ENCODE measurements around the gene NEBL. TPM values are rescaled to one million over a fixed set of nuclear protein-coding genes. Genes with fewer than 3 reads are reported as not detected.

The NEBL gene
- total RNA-seq, 1 donor from 2014 or later = 77.6 TPM

- Histone ChIP-seq H2AFZ (replicated peaks) (no peak overlapping the region), H3K4me1 (peaks cover 5% of the 10 kb centered on the region), H3K79me2 (ENCODE audit: low read depth) (no peaks in the 10 kb centered on the region), H3K27me3 (no peaks in the 10 kb centered on the region), H4K20me1 (ENCODE audit: low read depth) (no peaks in the 10 kb centered on the region), H3F3A (ENCODE audit: low read depth) (no peaks in the 10 kb centered on the region), H3K4me3 (no peak overlapping the region), H3K4me2 (no peak overlapping the region), H3K27ac (no peak overlapping the region), H3K36me3 (no peaks in the 10 kb centered on the region), H3K9ac (no peak overlapping the region), H3K9me3 (ENCODE audit: low read depth) (no peaks in the 10 kb centered on the region)
- H3K4me1 Mint-ChIP-seq = peaks cover 3% of the 10 kb centered on the region
- no peaks in the 10 kb centered on the region for H3K27me3 Mint-ChIP-seq (ENCODE audit: insufficient read depth, low read depth)
- H3K4me3 Mint-ChIP-seq = no peak overlapping the region
- no peak overlapping the region for H3K27ac Mint-ChIP-seq
- no peak for TF ChIP-seq CTCF (IDR thresholded peaks at IDR 0.05)
- TF ChIP-seq EZH2phosphoT487 (IDR thresholded peaks at IDR 0.05) = no peak
- no peak for TF ChIP-seq EZH2 (IDR thresholded peaks at IDR 0.05)
- peaks cover 21% of the 10 kb centered on the region for H3K36me3 Mint-ChIP-seq
- H3K9me3 Mint-ChIP-seq = no peaks in the 10 kb centered on the region
- no peak for DNase-seq (ENCODE audit: low spot score)
Measured at GRCh38 chr10:20817116-20817515, 80.0 kb downstream of the NEBL start.

- Histone ChIP-seq H3K79me2 (ENCODE audit: low read depth) (no peaks in the 10 kb centered on the region), H3K9ac (no peak overlapping the region), H3K4me1 (peaks cover 5% of the 10 kb centered on the region), H3K9me3 (ENCODE audit: low read depth) (no peaks in the 10 kb centered on the region), H3K27me3 (no peaks in the 10 kb centered on the region), H3F3A (ENCODE audit: low read depth) (no peaks in the 10 kb centered on the region), H3K27ac (no peak overlapping the region), H3K36me3 (no peaks in the 10 kb centered on the region), H3K4me2 (no peak overlapping the region), H3K4me3 (no peak overlapping the region), H2AFZ (replicated peaks) (no peak overlapping the region), H4K20me1 (ENCODE audit: low read depth) (no peaks in the 10 kb centered on the region)
- H3K4me3 Mint-ChIP-seq = no peak overlapping the region
- no peak for DNase-seq (ENCODE audit: low spot score)
- H3K4me1 Mint-ChIP-seq = peaks cover 3% of the 10 kb centered on the region
- no peaks in the 10 kb centered on the region for H3K27me3 Mint-ChIP-seq (ENCODE audit: insufficient read depth, low read depth)
- TF ChIP-seq EZH2phosphoT487 (IDR thresholded peaks at IDR 0.05) (no peak), EZH2 (IDR thresholded peaks at IDR 0.05) (no peak), CTCF (IDR thresholded peaks at IDR 0.05) (no peak)
- peaks cover 16% of the 10 kb centered on the region for H3K36me3 Mint-ChIP-seq
- no peaks in the 10 kb centered on the region for H3K9me3 Mint-ChIP-seq
- H3K27ac Mint-ChIP-seq = no peak overlapping the region
Measured at GRCh38 chr10:20814116-20814515, 83.0 kb downstream of the NEBL start.

DNA sequence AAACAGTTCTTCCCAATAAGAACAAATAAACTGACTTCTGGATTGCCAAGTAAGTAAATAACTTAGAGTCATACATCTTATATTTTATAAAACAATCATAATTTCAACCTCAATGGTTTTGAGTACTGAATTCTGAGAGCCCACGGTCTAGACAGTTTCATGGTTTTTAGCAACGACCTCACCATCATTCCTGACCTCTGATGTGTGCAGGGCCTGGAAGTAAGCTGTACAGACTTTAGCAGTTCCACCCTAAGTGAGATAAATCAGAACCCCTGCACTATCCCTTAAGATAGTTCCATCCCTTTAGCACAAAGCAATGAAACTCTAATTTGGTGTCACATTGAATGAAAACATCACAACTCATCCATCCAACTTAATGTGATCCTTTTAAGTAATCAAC lies 86.0 kb downstream of the NEBL start:
- Histone ChIP-seq H4K20me1 (ENCODE audit: low read depth) (no peaks in the 10 kb centered on the region), H2AFZ (replicated peaks) (no peak overlapping the region), H3K27ac (no peak overlapping the region), H3F3A (ENCODE audit: low read depth) (no peaks in the 10 kb centered on the region), H3K9me3 (ENCODE audit: low read depth) (no peaks in the 10 kb centered on the region), H3K4me3 (no peak overlapping the region), H3K4me1 (no peaks in the 10 kb centered on the region), H3K4me2 (no peak overlapping the region), H3K36me3 (no peaks in the 10 kb centered on the region), H3K27me3 (no peaks in the 10 kb centered on the region), H3K79me2 (ENCODE audit: low read depth) (no peaks in the 10 kb centered on the region), H3K9ac (no peak overlapping the region)
- Mint-ChIP-seq H3K4me1 (no peaks in the 10 kb centered on the region), H3K4me3 (no peak overlapping the region), H3K9me3 (no peaks in the 10 kb centered on the region), H3K36me3 (peaks cover 11% of the 10 kb centered on the region), H3K27me3 (ENCODE audit: insufficient read depth, low read depth) (no peaks in the 10 kb centered on the region), H3K27ac (no peak overlapping the region)
- TF ChIP-seq EZH2 (IDR thresholded peaks at IDR 0.05) (no peak), CTCF (IDR thresholded peaks at IDR 0.05) (no peak), EZH2phosphoT487 (IDR thresholded peaks at IDR 0.05) (no peak)
- DNase-seq (ENCODE audit: low spot score) = no peak
